HFFc6 (cell line): ENCODE measurements around the gene SYT9. TPM values are rescaled to one million over a fixed set of nuclear protein-coding genes. Genes with fewer than 3 reads are reported as not detected.
A peak's percentile ranks its signal among the peaks of the same experiment; 100 is the strongest.

ENCODE experiments used
- DNase-seq: peaks from one replicate; pipeline ENCODE4 v3.0.0-alpha.2; 2018
- H3K27ac Mint-ChIP-seq: 2 replicates; pipeline ENCODE4 v1.8.0; 2020; ENCODE audit warnings: mild to moderate bottlenecking, mixed read lengths
- H3K27me3 Mint-ChIP-seq: 2 replicates; pipeline ENCODE4 v1.8.0; 2021; ENCODE audit warnings: mild to moderate bottlenecking, moderate library complexity, mixed read lengths; ENCODE audit not compliant: insufficient read depth
- H3K36me3 Mint-ChIP-seq: 2 replicates; pipeline ENCODE4 v1.8.0; 2021; ENCODE audit warnings: low read depth, mixed read lengths
- H3K4me1 Mint-ChIP-seq: 2 replicates; pipeline ENCODE4 v1.8.0; 2020; ENCODE audit warnings: low read depth, mixed read lengths
- H3K4me3 Mint-ChIP-seq: 2 replicates; pipeline ENCODE4 v1.8.0; 2020; ENCODE audit warnings: mild to moderate bottlenecking, moderate library complexity, mixed read lengths
- H3K9me3 Mint-ChIP-seq: 2 replicates; pipeline ENCODE4 v1.8.0; 2020; ENCODE audit warnings: mild to moderate bottlenecking, mixed read lengths
- total RNA-seq, 6 experiments: library from RNA; stranded (reverse); fragmentation: NEBNext Ultra II Directional; extraction: Animal tissue kit (Norgen Biotek cat#: 25700); gene quantifications; 2 replicates in 1 of 6; 3 replicates in 5 of 6; pipeline ENCODE4 v1.2.3, GENCODE V29; 2021
- TF ChIP-seq, protein P1 (sequence below): fragments of 200-600 bp; sonication (generic); IDR thresholded peaks from 2 replicates; pipeline ENCODE4 v1.5.0; 2021; ENCODE audit warnings: antibody characterized with exemption, mild to moderate bottlenecking

SYT9 gene
- total RNA-seq, 6 experiments from 2014 or later = not detected

DNA sequence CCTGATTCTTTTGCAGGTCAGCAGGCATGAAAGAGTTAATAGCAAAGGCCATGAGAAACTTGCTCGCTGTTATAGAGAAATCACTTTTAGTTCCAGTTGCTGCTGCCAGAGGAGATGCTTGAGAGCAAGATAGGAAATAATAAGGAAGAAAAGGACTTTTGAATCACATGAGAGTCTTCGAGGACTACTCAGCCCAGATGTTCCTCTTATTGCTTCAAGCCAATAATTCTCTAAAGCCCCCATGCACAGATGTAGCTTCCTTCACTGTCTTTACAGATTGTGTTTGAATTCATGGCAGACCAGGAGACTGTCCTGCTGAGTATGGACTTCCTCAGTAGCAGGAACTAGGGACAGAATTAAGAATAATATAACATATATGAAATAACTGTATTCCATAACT lies 183.5 kb downstream of the SYT9 start:
- Mint-ChIP-seq H3K4me1 (peaks cover 28% of the 10 kb centered on the region), H3K36me3 (no peaks in the 10 kb centered on the region), H3K9me3 (no peaks in the 10 kb centered on the region), H3K4me3 (no peak overlapping the region), H3K27me3 (peaks cover 4% of the 10 kb centered on the region), H3K27ac (no peak overlapping the region)
- no peak for DNase-seq
- TF ChIP-seq, protein P1, sequence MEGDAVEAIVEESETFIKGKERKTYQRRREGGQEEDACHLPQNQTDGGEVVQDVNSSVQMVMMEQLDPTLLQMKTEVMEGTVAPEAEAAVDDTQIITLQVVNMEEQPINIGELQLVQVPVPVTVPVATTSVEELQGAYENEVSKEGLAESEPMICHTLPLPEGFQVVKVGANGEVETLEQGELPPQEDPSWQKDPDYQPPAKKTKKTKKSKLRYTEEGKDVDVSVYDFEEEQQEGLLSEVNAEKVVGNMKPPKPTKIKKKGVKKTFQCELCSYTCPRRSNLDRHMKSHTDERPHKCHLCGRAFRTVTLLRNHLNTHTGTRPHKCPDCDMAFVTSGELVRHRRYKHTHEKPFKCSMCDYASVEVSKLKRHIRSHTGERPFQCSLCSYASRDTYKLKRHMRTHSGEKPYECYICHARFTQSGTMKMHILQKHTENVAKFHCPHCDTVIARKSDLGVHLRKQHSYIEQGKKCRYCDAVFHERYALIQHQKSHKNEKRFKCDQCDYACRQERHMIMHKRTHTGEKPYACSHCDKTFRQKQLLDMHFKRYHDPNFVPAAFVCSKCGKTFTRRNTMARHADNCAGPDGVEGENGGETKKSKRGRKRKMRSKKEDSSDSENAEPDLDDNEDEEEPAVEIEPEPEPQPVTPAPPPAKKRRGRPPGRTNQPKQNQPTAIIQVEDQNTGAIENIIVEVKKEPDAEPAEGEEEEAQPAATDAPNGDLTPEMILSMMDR = no peak

- Mint-ChIP-seq H3K4me1 (peaks cover 28% of the 10 kb centered on the region), H3K27ac (no peak overlapping the region), H3K4me3 (no peak overlapping the region), H3K36me3 (no peaks in the 10 kb centered on the region), H3K9me3 (no peaks in the 10 kb centered on the region), H3K27me3 (peaks cover 2% of the 10 kb centered on the region; the same call in 1 of the 2 replicates)
- DNase-seq = no peak
- TF ChIP-seq, protein P1 = no peak
Measured at GRCh38 chr11:7436146-7436545, 184.4 kb downstream of the SYT9 start.

GRCh38 chr11:7436657-7437056 lies 185.0 kb downstream of the SYT9 start:
- no peak overlapping the region for H3K4me3 Mint-ChIP-seq
- 0 out of 2 replicates have a peak overlapping the region, but pooled peaks have one; percentile 1 for H3K27ac Mint-ChIP-seq
- DNase-seq = no peak
- peaks cover 2% of the 10 kb centered on the region; the same call in 1 of the 2 replicates for H3K27me3 Mint-ChIP-seq
- no peaks in the 10 kb centered on the region for H3K36me3 Mint-ChIP-seq
- H3K9me3 Mint-ChIP-seq = no peaks in the 10 kb centered on the region
- TF ChIP-seq, protein P1 = no peak
- H3K4me1 Mint-ChIP-seq = peaks cover 28% of the 10 kb centered on the region

DNA sequence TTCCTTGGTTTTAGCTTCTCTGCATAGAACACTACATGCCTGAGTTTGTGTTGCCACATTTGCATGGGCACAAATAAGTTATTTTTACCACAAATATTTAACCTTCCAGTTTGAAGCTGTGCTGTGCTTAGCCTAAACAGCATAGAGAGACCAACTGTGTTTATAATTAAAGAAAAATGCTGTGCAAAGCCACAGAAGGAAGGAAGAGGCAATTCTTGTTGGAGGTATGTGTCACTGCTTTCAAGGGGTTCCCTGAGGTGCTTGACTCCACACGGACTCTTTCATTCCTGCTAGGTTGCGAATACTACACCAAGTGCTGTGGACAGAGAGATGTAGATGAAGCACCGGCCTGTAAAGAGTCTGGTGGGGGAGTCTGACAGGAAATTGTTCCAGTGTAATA lies 186.0 kb downstream of the SYT9 start:
- H3K9me3 Mint-ChIP-seq = no peaks in the 10 kb centered on the region
- H3K27ac Mint-ChIP-seq = peak overlapping the region; percentile 50; the same call in 1 of the 2 replicates
- DNase-seq = peak; percentile 78
- H3K4me3 Mint-ChIP-seq = no peak overlapping the region
- H3K4me1 Mint-ChIP-seq = peaks cover 28% of the 10 kb centered on the region
- no peaks in the 10 kb centered on the region for H3K36me3 Mint-ChIP-seq
- H3K27me3 Mint-ChIP-seq = peaks cover 2% of the 10 kb centered on the region; the same call in 1 of the 2 replicates
- TF ChIP-seq, protein P1 = no peak

DNA sequence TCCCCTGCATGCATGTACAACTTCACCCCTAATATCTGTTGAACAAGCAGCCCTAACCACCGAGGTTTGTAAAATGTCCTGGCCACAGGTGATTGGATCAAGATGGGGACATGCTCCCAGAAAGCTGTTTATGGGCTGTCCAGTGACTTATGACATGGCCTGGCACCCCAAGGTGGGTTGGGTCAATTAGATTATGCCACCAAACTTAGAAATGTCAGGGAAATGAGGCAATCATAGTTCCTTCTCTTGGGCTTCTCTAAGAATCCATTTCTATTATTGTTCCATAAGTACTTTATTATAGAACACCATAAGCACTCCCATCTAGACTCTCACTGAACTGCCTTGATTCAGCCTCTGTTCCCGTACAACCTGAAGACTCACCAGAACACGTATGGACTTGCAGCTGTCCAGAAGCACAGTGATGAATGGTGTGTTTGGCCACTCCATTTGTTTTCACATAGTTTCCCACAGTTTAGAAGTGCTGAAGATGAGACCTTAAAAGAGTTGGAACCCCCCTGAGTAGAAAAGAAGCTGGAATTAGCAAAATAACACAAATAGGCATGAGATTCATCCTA lies 188.1 kb downstream of the SYT9 start:
- no peak overlapping the region for H3K27ac Mint-ChIP-seq
- TF ChIP-seq, protein P1 = no peak
- no peak for DNase-seq
- H3K4me3 Mint-ChIP-seq = no peak overlapping the region
- peaks cover 28% of the 10 kb centered on the region for H3K4me1 Mint-ChIP-seq
- H3K9me3 Mint-ChIP-seq = no peaks in the 10 kb centered on the region
- peaks cover 2% of the 10 kb centered on the region for H3K27me3 Mint-ChIP-seq
- no peaks in the 10 kb centered on the region for H3K36me3 Mint-ChIP-seq
